Erythroblast (primary cell): ENCODE data around the gene MTERF2.

ENCODE experiments used
- GATA1 ChIP-seq: IDR thresholded peaks from 2 replicates; pipeline ENCODE4 v1.6.1; 2011; ENCODE audit warnings: low read depth, mild to moderate bottlenecking, control low read depth, low read length, moderate library complexity
- POLR2A ChIP-seq: IDR thresholded peaks from 2 replicates; pipeline ENCODE4 v1.6.1; 2011; ENCODE audit warnings: mild to moderate bottlenecking, low read length

DNA sequence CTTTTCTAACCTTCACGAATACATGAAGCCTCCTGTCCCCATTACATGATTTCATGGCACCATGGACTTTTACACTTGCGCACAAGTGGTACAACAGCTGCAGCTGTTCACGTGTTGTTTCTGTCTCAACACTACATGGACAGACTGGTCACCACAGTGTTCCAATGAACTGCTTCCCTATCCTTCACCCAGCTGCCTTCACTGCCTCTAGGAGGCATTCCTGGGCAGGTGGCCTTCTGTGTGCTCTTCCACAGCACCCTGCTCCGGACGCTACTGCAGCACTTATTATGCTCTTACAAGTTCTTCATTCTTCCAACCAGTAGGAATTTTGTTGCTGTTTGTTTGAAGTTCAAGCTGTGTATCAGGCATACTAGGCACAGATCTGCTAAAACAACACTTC lies 1.5 kb downstream of the MTERF2 start:
- TF ChIP-seq POLR2A (no peak), GATA1 (no peak)
